Gastrocnemius medialis (tissue), 4 donors: ENCODE results near the gene CAPN13. TPM values are rescaled to one million over a fixed set of nuclear protein-coding genes. Genes with fewer than 3 reads are reported as not detected.

Experiments used
- ATAC-seq, 2 donors: fragments of 150-250 bp; one replicate each; pipeline ENCODE4 v1.9.1; 2016
- DNase-seq, 2 donors: peaks; one replicate each; pipeline ENCODE4 v3.0.0-alpha.2; 2019
- H3K27ac ChIP-seq, 4 donors: fragments of 200-600 bp; sonication (generic); 1 replicate in 1 of 4; 2 replicates in 3 of 4; pipeline ENCODE4 v1.5.1; 2016 to 2018; ENCODE audit warnings: mild to moderate bottlenecking in 2 of 4, moderate library complexity in 1 of 4
- H3K27me3 ChIP-seq, 3 donors: fragments of 200-600 bp; sonication (generic) in 2 of 3; 1 replicate in 1 of 3; 2 replicates in 2 of 3; pipeline versions ENCODE4 v1.5.1 to v1.6.0; 2016 to 2019; ENCODE audit warnings: mild to moderate bottlenecking in 1 of 3, moderate library complexity in 1 of 3
- H3K36me3 ChIP-seq, 2 donors: fragments of 200-600 bp; sonication (generic) in 1 of 2; one replicate each; pipeline ENCODE4 v1.5.1; 2017 to 2018
- H3K4me1 ChIP-seq, 2 donors: fragments of 200-600 bp; sonication (generic) in 1 of 2; one replicate each; pipeline ENCODE4 v1.5.1; 2016 to 2017; ENCODE audit warnings: mild to moderate bottlenecking in 2 of 2
- H3K4me3 ChIP-seq, 4 donors: fragments of 200-600 bp; sonication (generic) in 3 of 4; 1 replicate in 1 of 4; 2 replicates in 3 of 4; pipeline ENCODE4 v1.5.1; 2016 to 2019; ENCODE audit warnings: mild to moderate bottlenecking in 2 of 4
- H3K9me3 ChIP-seq, 3 donors: fragments of 200-600 bp; sonication (generic) in 2 of 3; 1 replicate in 1 of 3; 2 replicates in 2 of 3; pipeline ENCODE4 v1.5.1; 2016 to 2019
- CTCF ChIP-seq, 5 experiments: fragments of 450-650 bp in 3 of 5; fragments of 200-600 bp in 2 of 5; sonication (generic) in 2 of 5; IDR thresholded peaks in 4 of 5; conservative IDR thresholded peaks in 1 of 5; 1 replicate in 4 of 5; 2 replicates in 1 of 5; pipeline ENCODE4 v1.5.1; 2016 to 2019; ENCODE audit warnings: antibody characterized with exemption in 5 of 5, mild to moderate bottlenecking in 3 of 5, moderate library complexity in 3 of 5
- POLR2A ChIP-seq, 2 donors: fragments of 450-650 bp; IDR thresholded peaks; one replicate each; pipeline ENCODE4 v1.6.1; 2017; ENCODE audit warnings: antibody characterized with exemption in 2 of 2, mild to moderate bottlenecking in 2 of 2, moderate library complexity in 2 of 2
- in situ Hi-C, 4 donors: fragments of 200-750 bp; cut with MboI; loops; one replicate each; pipeline versions ENCODE4 v1.15.0 to v1.8.0; 2017; ENCODE audit warnings: low sequenced_read_pairs in 4 of 4
- intact Hi-C: fragments of 100-400 bp; cut with DNase I; formaldehyde crosslinking; loops from one replicate; pipeline ENCODE4 v1.15.1; 2023; ENCODE audit warnings: low total_unique reads
- total RNA-seq, 4 donors: library from RNA; depleted of rRNA; stranded (reverse); fragments of >200 nt; gene quantifications; one replicate each; pipeline versions ENCODE4 v1.1.0 to v1.2.3, GENCODE V29; 2016

The CAPN13 gene
- total RNA-seq, 4 donors from 2014 or later, result 0.53 TPM; not detected in 3

DNA sequence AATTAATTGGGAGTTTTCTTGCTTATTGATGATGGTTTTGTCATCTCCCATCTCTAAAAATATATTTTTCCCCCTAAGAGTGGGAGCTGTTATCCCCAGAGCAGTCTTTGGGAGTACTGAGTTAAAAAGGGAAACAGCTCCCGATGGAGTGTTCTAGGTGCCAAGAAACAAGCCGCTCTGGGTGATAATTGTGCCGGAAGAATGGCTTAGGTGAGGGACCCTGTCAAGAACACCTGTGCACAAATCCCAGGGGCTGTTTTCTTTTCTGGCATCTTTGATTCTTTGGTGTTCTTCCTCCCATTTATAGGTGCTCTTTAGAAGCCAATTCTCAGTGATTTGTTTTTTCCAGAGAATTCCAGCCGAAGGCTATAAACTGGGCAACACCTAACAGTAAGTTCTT, 1.4 kb upstream of the CAPN13 start:
- H3K4me3 ChIP-seq, result no peak overlapping the region
- H3K27ac ChIP-seq, result no peak overlapping the region
- TF ChIP-seq POLR2A (IDR thresholded peaks at IDR 0.05) (no peak), CTCF (IDR thresholded peaks at IDR 0.05 in 4 of 5, conservative IDR thresholded peaks at IDR 0.05 in 1 of 5) (no peak)
- ATAC-seq, result no peak
- no peaks in the 10 kb centered on the region for H3K9me3 ChIP-seq
- in situ Hi-C loops, result no loop called here
- peaks cover 0 to 4% (median 0%) of the 10 kb centered on the region in 3 donors for H3K27me3 ChIP-seq
- H3K36me3 ChIP-seq, result no peaks in the 10 kb centered on the region
- H3K4me1 ChIP-seq, result no peaks in the 10 kb centered on the region
- DNase-seq, result no peak
- intact Hi-C loops, result no loop called here

- intact Hi-C loops, result no loop called here
- Histone ChIP-seq H3K4me3 (no peak overlapping the region), H3K4me1 (peaks cover 0 to 5% of the 10 kb centered on the region in 2 donors), H3K27me3 (no peaks in the 10 kb centered on the region), H3K9me3 (no peaks in the 10 kb centered on the region), H3K27ac (no peak overlapping the region), H3K36me3 (no peaks in the 10 kb centered on the region)
- in situ Hi-C loops, result no loop called here
- ATAC-seq (no peak), DNase-seq (no peak)
- TF ChIP-seq POLR2A (IDR thresholded peaks at IDR 0.05) (no peak), CTCF (IDR thresholded peaks at IDR 0.05 in 4 of 5, conservative IDR thresholded peaks at IDR 0.05 in 1 of 5) (no peak)
Observed at GRCh38 chr2:30803281-30803680, 4.0 kb downstream of the CAPN13 start.

- no peak overlapping the region for H3K27ac ChIP-seq
- H3K4me1 ChIP-seq, result peaks cover 0 to 5% of the 10 kb centered on the region in 2 donors
- TF ChIP-seq CTCF (IDR thresholded peaks at IDR 0.05 in 4 of 5, conservative IDR thresholded peaks at IDR 0.05 in 1 of 5), result no peak
- TF ChIP-seq POLR2A (IDR thresholded peaks at IDR 0.05), result no peak
- no peaks in the 10 kb centered on the region for H3K9me3 ChIP-seq
- intact Hi-C loops, result no loop called here
- H3K36me3 ChIP-seq, result no peaks in the 10 kb centered on the region
- no peak overlapping the region for H3K4me3 ChIP-seq
- in situ Hi-C loops, result no loop called here
- DNase-seq, result no peak
- ATAC-seq, result no peak
- H3K27me3 ChIP-seq, result no peaks in the 10 kb centered on the region
Observed at GRCh38 chr2:30802611-30803010, 4.6 kb downstream of the CAPN13 start.

- Histone ChIP-seq H3K4me1 (peaks cover 0 to 5% of the 10 kb centered on the region in 2 donors), H3K36me3 (no peaks in the 10 kb centered on the region), H3K9me3 (no peaks in the 10 kb centered on the region), H3K4me3 (no peak overlapping the region), H3K27me3 (no peaks in the 10 kb centered on the region), H3K27ac (no peak overlapping the region)
- intact Hi-C loops (no loop called here), in situ Hi-C loops (no loop called here)
- DNase-seq, result no peak
- ATAC-seq, result no peak
- TF ChIP-seq POLR2A (IDR thresholded peaks at IDR 0.05) (no peak), CTCF (IDR thresholded peaks at IDR 0.05 in 4 of 5, conservative IDR thresholded peaks at IDR 0.05 in 1 of 5) (no peak)
Observed at GRCh38 chr2:30801821-30802455, 5.3 kb downstream of the CAPN13 start.

DNA sequence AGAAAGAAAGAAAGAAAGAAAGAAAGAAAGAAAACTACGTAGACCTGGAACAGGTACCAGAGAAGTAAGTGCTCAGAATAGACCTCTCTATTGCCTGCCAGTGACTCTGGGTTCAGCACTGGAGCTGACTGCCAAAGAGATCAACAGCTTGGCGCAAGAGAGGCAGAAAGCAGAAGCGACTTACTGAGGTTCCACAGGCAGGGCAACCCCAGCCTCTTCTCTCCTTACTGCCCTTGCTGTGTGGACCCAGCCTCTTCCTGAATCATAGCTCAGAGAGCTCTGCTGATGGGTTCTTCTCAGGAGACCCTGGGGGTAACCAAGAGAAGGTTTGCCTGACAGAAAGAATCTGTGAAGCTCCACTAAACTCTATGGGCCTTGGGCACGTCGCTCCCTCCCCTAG, 7.1 kb downstream of the CAPN13 start:
- Histone ChIP-seq H3K27me3 (no peaks in the 10 kb centered on the region), H3K27ac (no peak overlapping the region), H3K9me3 (no peaks in the 10 kb centered on the region), H3K4me3 (no peak overlapping the region), H3K4me1 (peaks cover 0 to 5% of the 10 kb centered on the region in 2 donors), H3K36me3 (no peaks in the 10 kb centered on the region)
- in situ Hi-C loops (no loop called here), intact Hi-C loops (no loop called here)
- no peak for ATAC-seq
- TF ChIP-seq CTCF (IDR thresholded peaks at IDR 0.05 in 4 of 5, conservative IDR thresholded peaks at IDR 0.05 in 1 of 5) (no peak), POLR2A (IDR thresholded peaks at IDR 0.05) (no peak)
- no peak for DNase-seq
